Lung (tissue), 12 donors: ENCODE results near the gene RNGTT. TPM values are rescaled to one million over a fixed set of nuclear protein-coding genes. Genes with fewer than 3 reads are reported as not detected.

Experiments used
- ATAC-seq: fragments of 200-7000 bp; cut with Tn5 transposase; one replicate; pipeline ENCODE4 v1.9.1; 2020; ENCODE audit warnings: moderate number of reproducible peaks; ENCODE audit not compliant: insufficient read depth, low FRiP score
- DNase-seq, 3 donors: peaks; one replicate each; pipeline ENCODE4 v3.0.0-alpha.2; 2013 to 2017
- H3K27ac ChIP-seq, 2 donors: one replicate each; pipeline ENCODE4 v1.5.1; 2013; ENCODE audit warnings: mild to moderate bottlenecking in 2 of 2, moderate library complexity in 2 of 2, control low read depth in 1 of 2, inconsistent platforms in 1 of 2, low read depth in 1 of 2, low read length in 1 of 2
- H3K27me3 ChIP-seq, 3 donors: one replicate each; pipeline ENCODE4 v1.5.1; 2013; ENCODE audit warnings: low read length in 2 of 3; ENCODE audit not compliant: control insufficient read depth in 3 of 3, insufficient read depth in 3 of 3
- H3K36me3 ChIP-seq, 4 donors: one replicate each; pipeline ENCODE4 v1.5.1; 2013; ENCODE audit warnings: low read length in 4 of 4, mild to moderate bottlenecking in 1 of 4, moderate library complexity in 1 of 4; ENCODE audit not compliant: control insufficient read depth in 4 of 4, insufficient read depth in 4 of 4
- H3K4me1 ChIP-seq, 5 donors: one replicate each; pipeline ENCODE4 v1.5.1; 2013; ENCODE audit warnings: low read length in 5 of 5, mild to moderate bottlenecking in 2 of 5, moderate library complexity in 1 of 5; ENCODE audit not compliant: control insufficient read depth in 5 of 5, insufficient read depth in 5 of 5
- H3K4me3 ChIP-seq: one replicate; pipeline ENCODE4 v1.5.1; 2013; ENCODE audit warnings: mild to moderate bottlenecking, control low read depth, moderate library complexity
- H3K9ac ChIP-seq, 2 donors: one replicate each; pipeline ENCODE4 v1.5.1; 2013; ENCODE audit warnings: low read length in 2 of 2, control low read depth in 1 of 2; ENCODE audit not compliant: insufficient read depth in 1 of 2
- H3K9me3 ChIP-seq, 4 donors: one replicate each; pipeline ENCODE4 v1.5.1; 2013; ENCODE audit warnings: low read length in 3 of 4, mild to moderate bottlenecking in 1 of 4, moderate library complexity in 1 of 4; ENCODE audit not compliant: control insufficient read depth in 4 of 4, insufficient read depth in 3 of 4
- WGBS, 2 donors: extraction: QIAGEN DNeasy Blood & Tissue Kit; methylation state at CpG; one replicate each; pipeline ENCODE4 v1.1.7; 2013; 5-methylcytosine and 5-hydroxymethylcytosine counted together
- polyA plus RNA-seq, 2 donors: library from polyadenylated mRNA; stranded (reverse); fragments of 200-250 nt; gene quantifications; one replicate each; pipeline ENCODE4 v1.2.1, GENCODE V29; 2013
- total RNA-seq, 2 donors: library from RNA; depleted of rRNA in 1 of 2; stranded (reverse); fragments of >200 nt in 1 of 2; gene quantifications; one replicate each; pipeline ENCODE4 v1.2.1, GENCODE V29; 2014 to 2021
- TF ChIP-seq, protein P1 (sequence below): IDR thresholded peaks from 2 replicates; pipeline ENCODE4 v1.5.1; 2012; ENCODE audit warnings: mild to moderate bottlenecking; ENCODE audit errors: control extremely low read depth, extremely low read depth
- donor health status: control.
- donor health status: control.
- donor health status: Bipolar disorder and iron deficiency.
- donor health status: healthy.
- donor health status: DM: yes; HTN: yes; CAD: no.

RNGTT gene
- total and polyA plus RNA-seq, 4 donors: 3.0 to 25.0 (median 9.2) TPM

DNA sequence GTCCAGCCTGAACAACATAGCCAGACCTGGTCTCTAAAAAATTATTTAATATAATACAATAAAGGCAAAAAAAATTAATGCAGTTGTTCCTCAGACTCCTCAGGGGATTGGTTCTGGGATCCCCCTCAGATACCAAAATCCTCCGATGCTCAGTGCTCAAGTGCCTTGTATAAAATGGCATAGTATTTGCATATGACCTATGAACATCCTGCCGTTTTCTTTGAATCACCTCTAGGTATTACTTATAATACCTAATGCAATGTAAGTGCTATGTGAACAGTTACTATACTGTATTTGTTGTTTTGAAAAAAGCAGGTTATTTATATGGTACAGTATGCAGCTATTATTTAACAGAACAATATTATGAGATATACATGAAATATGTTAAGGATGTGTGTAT is 43.3 kb downstream of the RNGTT start:
- ATAC-seq (no peak), DNase-seq (no peak)
- H3K36me3 ChIP-seq: peaks cover 0 to 11% (median 9%) of the 10 kb centered on the region in 4 donors
- H3K27ac ChIP-seq: no peak overlapping the region
- H3K27me3 ChIP-seq: no peaks in the 10 kb centered on the region
- 87 to 91% methylated on average over 2 of the region's 2 CpGs for WGBS, 2 donors
- H3K4me3 ChIP-seq: no peak overlapping the region
- H3K9me3 ChIP-seq: peaks cover 0 to 3% (median under 1%) of the 10 kb centered on the region in 4 donors
- H3K9ac ChIP-seq: no peak overlapping the region
- H3K4me1 ChIP-seq: no peaks in the 10 kb centered on the region
- TF ChIP-seq, protein P1, sequence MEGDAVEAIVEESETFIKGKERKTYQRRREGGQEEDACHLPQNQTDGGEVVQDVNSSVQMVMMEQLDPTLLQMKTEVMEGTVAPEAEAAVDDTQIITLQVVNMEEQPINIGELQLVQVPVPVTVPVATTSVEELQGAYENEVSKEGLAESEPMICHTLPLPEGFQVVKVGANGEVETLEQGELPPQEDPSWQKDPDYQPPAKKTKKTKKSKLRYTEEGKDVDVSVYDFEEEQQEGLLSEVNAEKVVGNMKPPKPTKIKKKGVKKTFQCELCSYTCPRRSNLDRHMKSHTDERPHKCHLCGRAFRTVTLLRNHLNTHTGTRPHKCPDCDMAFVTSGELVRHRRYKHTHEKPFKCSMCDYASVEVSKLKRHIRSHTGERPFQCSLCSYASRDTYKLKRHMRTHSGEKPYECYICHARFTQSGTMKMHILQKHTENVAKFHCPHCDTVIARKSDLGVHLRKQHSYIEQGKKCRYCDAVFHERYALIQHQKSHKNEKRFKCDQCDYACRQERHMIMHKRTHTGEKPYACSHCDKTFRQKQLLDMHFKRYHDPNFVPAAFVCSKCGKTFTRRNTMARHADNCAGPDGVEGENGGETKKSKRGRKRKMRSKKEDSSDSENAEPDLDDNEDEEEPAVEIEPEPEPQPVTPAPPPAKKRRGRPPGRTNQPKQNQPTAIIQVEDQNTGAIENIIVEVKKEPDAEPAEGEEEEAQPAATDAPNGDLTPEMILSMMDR: no peak

DNA sequence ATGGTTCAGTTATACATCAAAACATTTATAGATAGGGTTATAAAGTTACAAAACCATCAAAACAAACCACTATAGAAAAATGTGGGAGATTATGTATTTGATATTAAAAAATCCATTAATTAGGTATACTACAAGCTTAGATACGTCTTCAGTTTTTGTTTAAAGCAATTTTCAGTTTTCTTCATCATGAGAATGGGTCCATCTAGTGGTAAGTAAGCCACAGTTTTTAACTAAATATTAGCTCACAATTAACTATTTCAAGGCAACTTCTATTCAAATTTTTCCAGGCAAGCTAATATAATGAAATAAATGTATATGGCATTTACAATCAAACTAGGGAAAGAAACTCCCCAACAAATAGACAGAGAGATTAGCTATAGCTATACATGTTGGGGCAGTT is 44.4 kb downstream of the RNGTT start:
- Histone ChIP-seq H3K27me3 (no peaks in the 10 kb centered on the region), H3K9me3 (peaks cover 0 to 5% (median 1%) of the 10 kb centered on the region in 4 donors), H3K27ac (no peak overlapping the region), H3K4me3 (no peak overlapping the region), H3K9ac (no peak overlapping the region), H3K4me1 (no peaks in the 10 kb centered on the region), H3K36me3 (peaks cover 0 to 10% (median 6%) of the 10 kb centered on the region in 4 donors)
- ATAC-seq (no peak), DNase-seq (no peak)
- TF ChIP-seq, protein P1: no peak
- 86 to 90% methylated on average over 1 of the region's 1 CpG for WGBS, 2 donors

DNA sequence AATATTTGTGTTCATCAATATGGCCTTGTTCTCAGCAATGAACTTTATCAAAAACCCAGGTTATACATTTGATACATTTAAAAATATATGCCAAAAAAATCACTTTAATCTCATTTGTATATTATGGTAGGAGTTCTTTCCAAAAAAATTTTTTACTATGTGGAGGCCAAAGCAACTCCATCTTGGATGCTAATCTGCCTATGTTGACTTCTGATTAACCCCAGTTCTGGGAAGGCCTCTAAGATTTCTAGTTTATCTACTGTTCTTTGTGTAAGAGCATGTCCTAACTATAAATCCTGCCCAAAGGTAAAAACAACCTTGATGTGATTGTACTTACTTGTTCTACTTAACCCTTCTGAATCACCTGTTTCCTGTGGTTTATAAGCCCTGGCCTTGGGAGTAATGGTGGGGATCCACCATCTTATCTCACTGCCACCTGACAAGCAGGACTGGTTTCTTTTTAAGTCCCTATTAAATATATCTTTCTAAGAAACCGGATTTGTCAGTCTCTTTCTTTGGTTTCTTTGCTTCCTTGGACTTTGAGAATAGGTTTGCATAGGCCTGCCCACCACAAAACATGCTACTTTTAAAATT is 46.7 kb downstream of the RNGTT start:
- Histone ChIP-seq H3K27ac (no peak overlapping the region), H3K4me3 (no peak overlapping the region), H3K4me1 (no peaks in the 10 kb centered on the region), H3K27me3 (no peaks in the 10 kb centered on the region), H3K9ac (no peak overlapping the region), H3K9me3 (peaks cover 0 to 5% (median 1%) of the 10 kb centered on the region in 4 donors), H3K36me3 (peaks cover 0 to 4% (median 0%) of the 10 kb centered on the region in 4 donors)
- ATAC-seq (no peak), DNase-seq (no peak)
- TF ChIP-seq, protein P1: no peak
- 38 to 70% methylated on average over 1 of the region's 1 CpG for whole genome bisulfite sequencing, 2 donors
